GF-D8 (cell line): ENCODE data around the gene PYGB.
"Not testable (repeated sequence)": the region's sequence is repeated elsewhere in the genome, so short reads cannot be mapped to it uniquely, and the experiment has no call there.

Experiments
- DNase-seq: peaks from one replicate; lab custom pipeline; 2025; lab: John Stamatoyannopoulos, UW

The PYGB gene

GRCh38 chr20:25249198-25249931, 1.5 kb downstream of the PYGB start:
- no peak for DNase-seq

DNA sequence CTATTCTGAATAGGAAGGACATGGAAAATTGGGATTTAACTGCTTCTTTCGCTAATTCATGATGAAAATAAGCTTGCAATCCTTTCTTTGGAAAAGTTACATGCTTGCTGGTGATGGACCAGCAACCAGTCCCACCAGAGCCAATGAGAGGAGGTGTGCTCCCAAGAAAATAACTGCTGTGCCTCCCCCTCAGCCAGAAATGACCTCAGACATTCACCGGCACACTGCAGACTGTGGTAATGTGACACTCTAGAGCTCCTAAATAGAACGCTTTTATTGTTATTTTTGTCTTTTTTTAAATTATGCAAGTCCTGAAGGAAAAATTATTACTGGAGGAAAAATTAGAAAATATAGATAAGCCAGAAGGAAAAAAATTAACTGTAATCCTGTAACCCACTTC, 2.6 kb downstream of the PYGB start:
- no peak for DNase-seq

GRCh38 chr20:25251019-25251418, 3.1 kb downstream of the PYGB start:
- no peak for DNase-seq

- DNase-seq, result no peak
Observed at GRCh38 chr20:25251558-25251957, 3.7 kb downstream of the PYGB start.

DNA sequence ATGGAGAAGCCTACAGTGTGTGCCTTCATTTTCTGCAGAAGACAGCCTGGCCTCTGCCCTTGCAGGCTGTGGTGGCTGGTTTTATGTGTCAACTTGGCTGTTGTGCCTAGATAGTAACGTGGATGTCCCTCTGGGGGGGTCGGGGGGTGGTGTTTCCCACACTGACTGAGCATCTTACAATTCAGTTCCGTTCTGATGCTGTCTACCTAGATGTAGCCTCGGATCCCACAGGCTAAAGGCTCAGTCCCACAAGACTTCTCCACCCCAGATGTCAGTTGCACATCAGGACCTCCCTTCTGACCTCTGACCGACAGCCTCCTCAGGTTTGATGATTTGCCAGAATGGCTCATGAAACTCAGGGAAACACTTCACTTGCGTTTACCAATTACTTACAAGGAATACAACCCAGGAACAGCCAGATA, 4.4 kb downstream of the PYGB start:
- DNase-seq, result no peak

DNA sequence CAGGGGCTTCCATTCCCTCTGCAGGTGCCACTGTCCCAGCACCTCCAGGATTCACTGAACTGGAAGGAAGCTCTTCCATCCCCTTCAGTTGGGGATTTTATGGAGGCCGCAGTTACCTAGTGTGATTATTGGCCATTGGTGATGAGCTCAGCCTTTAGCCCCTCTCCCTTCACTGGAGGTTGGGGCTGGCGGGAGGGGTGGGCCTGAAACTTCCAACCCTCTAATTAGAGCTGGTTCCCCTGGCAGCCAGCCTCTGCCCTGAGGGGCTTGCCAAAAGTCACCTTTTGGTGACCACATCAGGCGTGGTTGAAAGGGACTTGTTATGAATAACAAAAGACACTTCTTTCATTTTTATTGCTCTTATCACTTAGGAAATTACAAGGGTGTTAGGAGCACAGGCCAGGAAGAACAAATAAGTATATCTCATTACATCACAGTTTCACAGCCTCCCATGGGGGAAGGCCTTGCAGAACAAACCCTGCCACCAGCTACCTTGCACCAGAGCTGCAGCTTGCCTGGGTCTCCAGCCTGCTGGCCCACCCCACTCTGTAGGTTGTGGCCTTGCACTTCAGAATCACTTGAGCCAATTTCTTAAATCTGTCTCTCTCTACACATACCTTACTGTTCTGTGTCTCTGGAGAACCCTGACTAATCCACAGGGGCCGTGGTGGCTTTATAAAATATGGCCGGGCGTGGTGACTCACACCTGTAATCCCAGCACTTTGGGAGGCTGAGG, 5.0 kb downstream of the PYGB start:
- peak; percentile 5 for DNase-seq

GRCh38 chr20:25253606-25254275, 5.9 kb downstream of the PYGB start:
- DNase-seq, result no peak

- no peak for DNase-seq
Observed at GRCh38 chr20:25254571-25254970, 6.7 kb downstream of the PYGB start.

DNA sequence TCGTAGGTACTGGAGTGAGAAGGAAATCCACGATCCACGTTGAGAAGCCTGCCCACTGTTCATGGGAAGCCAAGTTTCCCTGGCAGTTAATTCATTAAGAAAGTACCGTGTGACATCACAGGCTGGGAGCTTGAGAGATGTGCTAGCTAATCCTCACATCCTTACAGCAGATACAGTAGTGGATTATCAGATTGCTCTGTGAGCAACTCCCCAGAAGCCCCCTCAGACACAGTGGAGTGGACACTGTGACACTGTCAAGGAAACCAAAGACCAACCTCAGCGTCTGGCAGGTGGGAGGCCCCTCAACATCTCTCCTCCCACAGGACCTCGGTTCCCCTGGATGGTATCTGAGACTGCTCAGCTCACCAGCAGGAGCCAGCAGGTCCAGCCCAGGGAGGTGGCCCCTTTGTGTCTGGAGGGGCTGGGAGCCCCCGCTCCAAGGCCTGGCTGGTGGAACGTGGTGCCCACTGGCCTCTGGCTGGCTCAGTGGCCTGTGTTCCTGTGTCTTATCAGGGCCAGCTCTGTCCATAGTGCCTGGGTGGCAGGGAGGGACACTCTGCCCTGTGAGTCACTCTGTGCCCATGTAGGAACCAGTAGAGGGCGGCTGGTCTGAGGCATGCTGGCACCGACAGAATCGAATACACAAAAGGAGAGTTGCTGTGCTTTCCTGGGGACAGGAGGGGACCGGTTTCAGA, 7.2 kb downstream of the PYGB start:
- no peak for DNase-seq

GRCh38 chr20:25256226-25256859, 8.5 kb downstream of the PYGB start:
- no peak for DNase-seq

- DNase-seq, result no peak
Observed at GRCh38 chr20:25257130-25257529, 9.2 kb downstream of the PYGB start.

DNA sequence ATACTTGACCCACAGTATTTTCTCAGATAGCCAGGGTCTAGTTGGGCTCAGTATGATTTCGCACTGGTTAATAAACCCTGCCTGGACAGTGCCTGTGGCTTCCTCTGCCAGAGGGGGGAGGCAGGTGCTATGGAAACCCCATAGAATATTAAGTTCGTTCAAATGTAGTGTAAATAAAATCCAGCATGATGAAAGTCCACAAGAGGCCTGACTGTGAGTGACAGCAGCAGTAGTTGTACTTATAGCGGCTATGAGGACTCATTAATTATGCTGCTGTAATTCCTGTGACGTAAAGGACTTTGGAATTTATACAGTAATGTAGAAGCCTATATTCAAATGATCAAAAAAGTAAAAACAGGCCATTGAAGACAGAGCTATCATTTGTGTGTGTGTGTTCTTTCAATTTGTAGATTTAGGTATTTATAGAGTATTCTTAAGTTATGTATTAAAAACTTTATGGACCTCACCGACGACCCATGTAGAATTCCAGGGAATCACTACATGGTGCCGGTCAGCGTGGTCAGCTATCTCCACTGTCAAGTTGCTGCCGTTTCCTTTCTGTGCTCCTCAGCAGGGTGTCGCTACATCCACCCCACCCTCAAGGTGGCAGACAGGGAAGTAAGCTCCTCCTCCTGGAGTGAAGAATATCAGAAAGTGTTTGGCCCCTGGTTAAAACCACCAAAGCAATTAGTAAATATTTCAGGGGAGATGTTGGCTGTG, 10.0 kb downstream of the PYGB start:
- DNase-seq, result no peak

- DNase-seq, result no peak
Observed at GRCh38 chr20:25258476-25258805, 10.6 kb downstream of the PYGB start.

DNA sequence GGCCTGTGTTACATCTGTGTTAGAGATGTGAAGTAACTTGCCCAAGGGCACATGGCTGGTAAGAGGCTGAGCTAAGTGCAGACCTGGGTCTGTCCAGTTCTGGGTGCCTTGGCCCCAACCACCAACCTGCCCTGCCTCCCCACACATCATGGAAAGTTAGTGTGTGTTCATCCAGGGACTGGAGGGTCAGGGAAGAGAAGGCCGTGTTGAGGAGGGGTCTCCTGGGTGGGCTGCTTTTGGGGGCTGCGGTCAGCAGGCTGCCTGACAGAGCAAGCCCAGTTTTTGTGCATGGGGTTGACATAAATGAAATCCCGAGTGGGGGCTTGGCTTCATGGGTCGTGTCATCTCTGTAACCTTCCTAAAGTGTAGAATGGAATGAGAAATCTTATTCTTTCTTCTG, 10.9 kb downstream of the PYGB start:
- DNase-seq, result no peak

- DNase-seq, result no peak
Observed at GRCh38 chr20:25259358-25259757, 11.5 kb downstream of the PYGB start.

- DNase-seq, result no peak
Observed at GRCh38 chr20:25259788-25260254, 11.9 kb downstream of the PYGB start.

- not testable (repeated sequence) for DNase-seq
Observed at GRCh38 chr20:25260770-25261437, 13.0 kb downstream of the PYGB start.

DNA sequence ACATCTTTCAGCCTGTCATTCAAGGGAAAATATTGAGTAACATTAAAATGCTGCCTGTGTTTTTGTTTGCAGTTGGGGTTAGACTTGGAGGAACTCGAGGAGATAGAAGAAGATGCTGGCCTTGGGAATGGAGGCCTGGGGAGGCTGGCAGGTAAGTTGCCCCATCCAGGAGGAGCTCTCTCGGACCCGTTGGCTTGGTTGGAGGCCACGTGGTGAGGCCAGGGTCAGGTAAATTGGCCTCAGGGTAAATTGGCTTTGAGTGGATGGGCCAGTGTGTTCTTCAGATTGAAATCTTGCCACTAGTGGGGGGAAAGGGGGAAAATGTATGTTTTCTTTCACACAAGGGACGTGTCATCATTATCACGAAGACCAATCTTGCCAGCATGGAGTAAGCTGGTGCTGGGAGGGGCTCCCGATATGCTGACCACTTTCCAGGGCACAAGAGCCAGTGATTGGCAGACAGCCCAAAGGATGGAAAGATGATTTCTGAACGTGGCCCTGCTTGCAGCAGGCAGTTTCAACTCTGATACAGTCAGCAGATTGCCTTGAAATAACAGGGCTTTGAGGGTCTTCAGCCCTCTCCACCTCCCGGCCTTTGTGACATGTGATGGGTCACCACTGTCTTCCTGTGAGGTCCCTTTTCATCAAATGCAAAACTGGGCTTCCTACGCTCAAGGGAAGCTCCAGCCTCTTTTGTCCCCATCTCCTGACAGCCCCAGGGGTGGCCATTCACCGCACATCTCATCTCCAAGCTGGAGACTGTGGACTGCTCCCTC, 21.4 kb downstream of the PYGB start:
- no peak for DNase-seq

GRCh38 chr20:25269833-25270170, 21.9 kb downstream of the PYGB start:
- no peak for DNase-seq

GRCh38 chr20:25270829-25271251, 23.0 kb downstream of the PYGB start:
- no peak for DNase-seq
